ENCODE measurements around the gene AGK.
"Not testable (repeated sequence)": the region's sequence is repeated elsewhere in the genome, so short reads cannot be mapped to it uniquely, and the experiment has no call there.

AGK gene

DNA sequence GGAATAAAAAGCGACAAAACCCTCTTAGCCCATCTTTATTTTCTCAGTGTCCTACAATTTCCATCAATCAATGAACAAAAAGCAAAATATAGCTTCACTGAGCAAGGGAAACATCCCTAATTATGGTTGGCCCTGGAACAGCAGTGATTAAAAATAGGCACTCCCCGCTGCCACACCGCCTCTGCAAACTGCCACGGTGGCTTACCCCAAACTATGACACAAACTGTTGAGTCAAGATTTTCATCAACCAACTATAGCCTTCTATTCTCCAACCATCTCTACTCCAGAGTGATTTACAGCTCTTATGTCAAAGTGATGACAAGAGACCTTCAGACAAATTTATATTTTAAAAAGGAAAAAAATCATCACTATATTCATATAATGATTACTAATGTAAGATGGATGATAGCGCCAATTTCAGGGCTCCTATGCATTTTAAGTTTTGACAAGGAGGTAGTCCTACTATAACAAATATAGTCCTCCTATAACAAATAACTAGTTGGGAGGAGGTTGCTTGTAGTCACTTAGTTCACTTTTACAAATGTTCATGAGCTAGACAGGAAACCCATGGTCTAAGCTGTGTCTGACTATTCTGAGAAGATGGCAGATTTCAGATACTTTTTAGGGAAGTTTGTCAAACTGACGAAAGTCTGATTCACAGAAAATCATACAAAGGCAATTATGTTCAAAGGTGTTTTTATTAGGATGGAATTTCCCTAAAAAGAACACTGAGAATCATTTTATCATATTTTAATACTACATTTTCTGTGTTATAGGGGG is 124.4 kb downstream of the AGK start:
- no peak for DNase-seq (ENCODE audit: low read depth)

DNA sequence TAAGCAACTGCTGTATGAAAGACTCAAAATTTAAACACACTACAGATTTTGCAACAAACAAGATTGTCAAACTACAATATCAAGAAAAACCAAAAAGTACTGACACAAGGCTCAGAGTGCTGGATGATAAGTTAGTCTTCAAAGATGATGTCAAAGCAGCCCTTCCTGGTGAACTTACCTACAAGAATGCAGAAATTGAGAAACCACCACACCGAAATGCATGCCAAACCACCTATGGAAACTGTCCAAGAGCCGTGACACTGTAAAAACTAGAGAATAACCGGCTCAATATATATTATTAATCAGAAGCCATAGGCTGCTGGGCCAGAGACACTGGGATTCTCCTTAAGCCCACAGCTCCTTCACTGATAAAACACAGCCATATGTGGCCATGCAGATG is 125.4 kb downstream of the AGK start:
- peak; percentile 60 for DNase-seq (ENCODE audit: low read depth)

DNA sequence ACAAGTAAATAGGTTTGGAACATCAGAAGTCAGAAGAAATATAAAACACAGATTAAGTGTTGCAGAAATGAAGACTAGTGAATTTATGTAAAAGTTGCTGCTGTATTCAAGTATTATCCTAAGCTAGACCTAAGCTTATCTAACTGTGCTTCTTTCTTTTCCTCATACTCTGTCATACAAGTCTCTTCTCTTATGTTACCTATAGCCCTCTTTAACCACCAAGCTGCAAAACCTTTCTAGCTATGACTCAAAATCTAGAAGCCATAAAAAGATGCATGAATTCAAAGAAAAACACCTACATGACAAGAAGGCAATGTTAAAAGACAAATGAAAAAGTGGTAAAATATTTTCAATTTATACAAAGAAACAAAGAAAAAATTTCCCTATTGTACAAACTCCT is 127.8 kb downstream of the AGK start:
- no peak for DNase-seq (ENCODE audit: low read depth)

DNA sequence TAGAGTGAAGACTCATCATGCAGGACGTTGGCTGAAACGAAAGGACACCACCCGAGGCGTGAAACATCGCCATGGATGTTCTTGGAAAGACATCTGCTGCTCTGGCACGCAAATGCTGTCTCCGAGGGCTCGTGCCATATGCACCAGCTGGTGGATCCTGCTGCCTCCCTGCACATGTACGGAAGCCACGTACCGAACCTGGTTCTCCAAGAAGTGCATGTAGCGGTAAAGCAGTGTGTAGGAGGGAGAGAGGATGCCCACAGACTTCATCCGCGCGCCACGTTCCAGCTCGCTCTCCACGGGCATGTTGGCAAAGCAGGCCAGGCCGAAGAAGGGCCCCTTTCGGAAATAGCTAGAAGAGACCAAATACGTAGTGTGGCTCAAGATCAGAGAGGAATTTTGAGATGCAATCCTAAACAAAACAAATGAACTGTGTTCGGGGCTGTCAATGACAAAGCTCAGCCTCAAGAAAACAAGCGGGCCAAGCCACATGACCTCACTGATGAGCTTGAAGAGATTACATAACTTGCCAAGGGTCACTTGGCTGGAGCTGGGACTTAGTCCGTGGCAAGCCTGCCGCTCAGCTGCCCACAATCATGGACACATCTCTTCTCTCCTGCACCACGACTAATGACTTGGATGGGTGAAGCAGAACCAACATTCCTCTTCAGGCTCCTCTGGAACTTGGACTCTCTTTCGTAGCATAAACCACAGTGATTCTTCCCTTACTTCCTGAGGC is 134.2 kb downstream of the AGK start:
- no peak for DNase-seq (ENCODE audit: low read depth)

DNA sequence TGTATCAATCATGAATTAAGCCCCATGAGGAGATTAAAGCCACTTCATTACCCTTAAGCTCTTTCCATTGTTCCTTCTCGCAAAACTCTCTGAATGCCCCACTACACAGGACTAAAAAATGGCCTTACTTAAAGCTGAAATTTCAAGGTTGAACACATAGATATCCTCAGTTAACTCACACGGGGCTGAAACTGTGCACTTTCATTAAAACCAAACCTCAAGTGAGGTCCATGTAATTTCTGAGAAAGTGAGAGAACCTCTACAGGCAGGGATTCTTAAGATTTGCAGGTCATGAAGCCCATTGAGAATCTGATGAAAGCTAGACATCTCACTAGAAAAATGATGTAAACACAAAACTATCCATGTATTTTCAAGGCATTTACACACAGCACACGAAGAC is 134.9 kb downstream of the AGK start:
- DNase-seq (ENCODE audit: low read depth), result no peak

DNA sequence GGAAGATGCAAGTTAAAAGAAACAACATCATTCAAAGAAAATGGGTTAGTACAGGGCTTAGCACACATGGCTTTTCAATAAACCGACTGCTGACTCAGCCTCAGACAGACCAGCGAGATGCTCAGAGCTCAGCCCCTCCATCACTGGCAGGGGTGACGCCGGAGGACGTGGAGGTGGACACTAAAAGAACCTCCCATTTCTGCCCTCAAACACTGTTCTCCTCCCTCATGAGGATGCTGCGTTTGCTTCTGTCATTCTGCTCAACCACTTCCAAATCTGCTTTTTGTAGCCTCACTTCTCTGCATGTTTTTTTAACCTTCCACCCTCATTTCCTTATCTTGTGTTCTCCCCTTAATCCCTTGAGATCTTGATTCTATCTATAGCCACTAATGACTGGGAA is 135.5 kb downstream of the AGK start:
- peak; percentile 23 for DNase-seq (ENCODE audit: low read depth)

DNA sequence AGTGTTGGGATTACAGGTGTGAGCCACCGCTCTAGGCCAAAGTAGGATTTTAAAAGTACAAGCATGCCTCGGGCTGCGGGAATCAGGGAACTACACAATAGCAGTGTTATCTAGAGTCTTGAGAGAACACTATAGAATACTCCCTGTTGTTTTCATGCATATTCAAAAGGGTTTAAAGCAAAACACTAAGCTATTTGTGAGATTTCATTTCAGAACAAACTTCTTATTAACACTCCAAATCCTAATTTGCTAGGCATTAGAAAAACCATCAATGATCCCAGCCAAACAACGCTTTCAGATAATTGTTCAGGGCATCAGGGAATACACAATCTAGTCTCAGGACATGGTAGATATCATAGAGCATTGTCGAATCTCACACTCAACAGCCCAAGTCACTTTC is 136.8 kb downstream of the AGK start:
- DNase-seq (ENCODE audit: low read depth), result no peak

DNA sequence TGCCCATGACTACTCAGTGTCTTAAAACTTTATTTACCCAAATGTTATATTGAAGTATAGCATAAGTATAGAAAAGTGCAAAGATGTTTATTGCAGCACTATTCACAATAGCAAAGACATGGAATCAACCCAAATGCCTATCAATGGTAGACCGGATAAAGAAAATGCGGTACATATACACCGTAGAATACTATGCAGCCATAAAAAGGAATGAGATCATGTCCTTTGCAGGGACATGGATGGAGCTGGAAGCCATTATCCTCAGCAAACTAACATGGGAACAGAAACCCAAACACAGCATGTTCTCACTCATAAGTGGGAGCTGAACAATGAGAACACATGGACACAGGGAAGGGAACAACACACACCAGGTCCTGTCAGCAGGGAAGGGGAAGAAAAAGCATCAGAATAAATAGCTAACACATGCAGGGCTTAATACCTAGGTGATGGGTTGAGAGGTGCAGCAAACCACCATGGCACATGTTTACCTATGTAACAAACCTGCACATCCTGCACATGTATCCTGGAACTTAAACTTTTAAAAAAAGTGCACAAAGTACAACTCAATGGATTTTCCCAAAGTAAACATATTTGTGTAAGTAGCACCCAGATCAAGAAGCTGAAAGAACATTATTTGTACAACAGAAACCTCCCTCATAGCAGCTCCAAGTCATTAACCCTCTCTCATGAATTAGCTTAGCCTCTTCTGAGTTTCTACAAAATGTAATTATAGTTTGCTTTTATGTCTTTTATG is 138.0 kb downstream of the AGK start:
- not testable (repeated sequence) for DNase-seq (ENCODE audit: low read depth)

DNA sequence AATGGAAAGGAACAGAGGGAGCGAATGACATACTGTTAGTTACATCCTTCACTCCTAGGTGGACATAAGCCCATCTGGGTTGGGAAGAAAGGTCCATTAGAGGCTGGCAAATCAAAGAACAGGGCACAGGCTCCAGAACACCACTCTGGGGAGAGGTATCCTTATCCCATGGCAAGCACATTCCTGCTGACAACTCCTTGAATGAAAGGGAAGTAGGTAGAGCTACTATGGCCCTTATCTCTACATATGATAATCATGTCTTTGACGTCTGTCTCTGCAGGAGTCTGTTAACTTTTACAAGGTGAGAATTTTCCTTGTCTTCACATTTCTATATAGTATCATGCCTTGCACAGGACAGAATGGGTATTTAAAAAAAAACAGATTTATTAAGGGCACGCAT is 140.3 kb downstream of the AGK start:
- no peak for DNase-seq (ENCODE audit: low read depth)

DNA sequence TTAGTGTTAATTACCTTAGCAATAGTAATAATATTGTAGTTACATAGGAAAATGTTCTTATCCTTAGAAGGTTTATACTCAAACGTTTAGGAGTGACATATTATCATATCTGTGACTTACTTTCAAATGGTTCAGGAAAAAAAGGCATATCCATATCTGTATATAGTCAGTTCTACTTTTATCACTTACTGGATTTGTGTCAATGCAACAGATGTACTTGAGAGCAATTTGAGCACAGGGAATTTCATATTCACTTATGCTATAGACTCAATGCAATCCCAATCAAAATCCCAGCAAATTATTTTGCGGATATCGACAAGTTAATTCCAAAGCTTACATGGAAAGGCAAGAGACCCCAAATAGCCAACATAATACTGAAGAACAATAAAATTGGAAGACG is 140.8 kb downstream of the AGK start:
- no peak for DNase-seq (ENCODE audit: low read depth)

DNA sequence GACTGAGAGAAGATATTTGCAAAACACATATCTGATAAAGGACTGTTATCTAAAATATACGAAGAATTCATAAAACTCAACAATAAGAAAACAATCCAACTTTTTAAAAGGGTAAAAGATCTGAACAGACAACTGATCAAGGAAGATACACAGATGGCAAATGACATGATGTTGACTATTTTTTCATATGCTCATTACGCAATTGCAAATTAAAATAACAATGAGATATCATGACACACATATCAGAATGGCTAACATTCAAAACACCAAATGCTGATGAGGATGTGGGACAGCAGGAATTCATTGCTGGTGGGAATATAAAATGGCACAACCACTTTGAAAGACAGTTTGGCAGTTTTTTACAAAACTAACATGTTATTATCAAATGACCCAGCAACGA is 141.9 kb downstream of the AGK start:
- DNase-seq (ENCODE audit: low read depth), result no peak

DNA sequence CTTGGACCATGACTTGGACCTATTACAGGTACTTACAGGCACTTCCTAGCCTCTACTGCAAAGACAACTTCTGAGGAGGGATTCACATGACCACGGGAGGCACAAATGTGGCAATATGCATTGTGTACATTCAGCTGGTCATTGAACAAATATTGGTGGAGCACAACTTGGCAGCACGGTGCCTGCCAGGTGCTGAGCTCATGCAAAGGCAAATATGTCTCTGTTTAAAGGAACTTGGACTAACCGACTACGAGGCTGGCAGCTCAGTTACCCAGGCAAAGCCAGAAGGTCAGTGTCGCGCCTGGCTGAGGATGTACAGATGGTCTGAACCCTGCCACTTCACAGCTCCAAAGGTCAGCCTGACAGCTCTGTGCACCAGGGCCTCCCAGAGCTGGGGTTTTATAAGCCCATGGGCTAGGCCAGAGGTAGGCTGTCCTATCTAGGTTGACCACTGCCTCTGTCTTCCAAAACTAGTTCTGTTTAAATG is 144.6 kb downstream of the AGK start:
- DNase-seq (ENCODE audit: low read depth), result no peak

DNA sequence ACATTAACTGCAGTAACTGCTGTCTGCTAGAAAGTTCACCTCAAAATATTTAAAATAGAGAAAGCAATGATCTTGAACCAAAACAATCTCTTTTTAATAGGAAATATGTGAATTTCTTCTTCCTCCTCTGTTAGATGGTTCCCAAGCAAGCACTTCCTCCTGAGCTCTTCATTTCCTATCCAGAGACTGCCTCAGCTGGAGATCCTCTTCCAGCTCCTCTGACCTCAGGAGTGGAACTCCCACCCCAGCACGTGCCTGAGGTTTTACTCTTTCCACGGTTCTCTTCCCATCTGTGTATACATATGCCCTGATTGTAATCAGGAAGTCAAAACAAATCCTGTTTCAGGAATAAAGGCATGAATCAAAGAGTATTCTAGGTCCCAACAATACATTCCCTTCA is 145.1 kb downstream of the AGK start:
- no peak for DNase-seq (ENCODE audit: low read depth)

DNA sequence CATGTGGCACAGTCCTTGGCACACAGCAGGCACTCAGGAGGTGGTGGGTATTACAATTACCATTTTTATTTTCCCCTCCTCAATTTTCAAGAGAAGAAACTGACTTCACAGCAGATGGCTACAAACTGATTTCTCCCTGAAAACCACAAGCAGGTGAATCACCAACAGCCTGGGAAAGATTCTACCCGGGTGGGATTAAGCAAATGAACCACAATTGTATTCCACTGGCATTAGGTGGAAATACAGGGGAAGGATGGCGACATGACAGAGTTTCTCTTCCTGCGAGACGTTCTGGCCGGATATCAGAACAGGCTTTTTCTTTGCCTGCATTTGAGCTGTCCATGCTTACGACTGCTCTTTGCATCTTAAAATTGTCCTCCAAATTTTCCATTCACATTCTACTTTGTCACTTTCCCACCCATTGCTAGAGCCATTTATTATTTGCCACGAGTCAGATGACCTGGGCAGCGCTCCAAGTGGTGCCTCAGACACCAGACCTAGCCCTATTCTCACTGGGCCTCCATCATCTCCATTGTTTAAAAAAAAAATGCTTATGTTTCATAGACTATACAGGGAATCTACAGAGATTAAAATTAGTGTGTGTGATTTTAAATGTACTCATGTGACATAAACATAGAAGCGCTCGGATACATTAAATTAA is 146.1 kb downstream of the AGK start:
- DNase-seq (ENCODE audit: low read depth), result peak; percentile 72

DNA sequence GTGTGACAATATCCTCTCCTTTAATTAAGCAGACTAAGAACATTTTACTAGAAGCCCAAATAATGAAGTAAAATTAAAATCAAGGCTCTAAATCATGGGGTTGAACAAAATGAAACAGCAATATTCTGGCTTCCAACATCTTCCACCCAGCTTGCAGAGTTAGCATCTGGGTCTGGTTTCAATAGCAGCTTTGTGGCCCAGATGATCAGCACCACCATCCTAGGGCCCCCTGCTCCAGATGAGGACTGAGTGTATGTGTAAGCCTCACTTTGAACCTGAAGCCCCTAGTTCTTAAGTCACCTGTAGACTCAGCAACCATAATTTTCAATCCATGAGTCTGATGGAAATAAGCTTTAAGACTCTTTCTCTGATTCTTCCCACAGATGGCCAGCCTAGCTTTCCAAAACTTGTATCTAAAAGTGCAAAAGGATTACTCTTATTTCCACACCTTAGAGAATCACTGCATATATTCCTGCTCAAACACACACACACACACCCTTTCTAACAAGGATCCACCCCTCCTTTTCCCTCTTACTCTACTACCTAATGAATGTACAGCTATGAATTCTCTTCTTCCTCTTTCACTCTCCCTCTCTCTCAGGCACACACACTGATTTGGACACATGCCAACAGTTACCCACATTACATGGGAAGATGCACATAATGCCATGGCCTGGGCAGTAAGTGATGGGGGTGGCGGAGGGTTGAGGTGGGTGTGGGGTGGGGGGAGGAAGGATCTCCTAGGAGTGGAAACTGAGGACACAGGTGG is 147.2 kb downstream of the AGK start:
- no peak for DNase-seq (ENCODE audit: low read depth)

DNA sequence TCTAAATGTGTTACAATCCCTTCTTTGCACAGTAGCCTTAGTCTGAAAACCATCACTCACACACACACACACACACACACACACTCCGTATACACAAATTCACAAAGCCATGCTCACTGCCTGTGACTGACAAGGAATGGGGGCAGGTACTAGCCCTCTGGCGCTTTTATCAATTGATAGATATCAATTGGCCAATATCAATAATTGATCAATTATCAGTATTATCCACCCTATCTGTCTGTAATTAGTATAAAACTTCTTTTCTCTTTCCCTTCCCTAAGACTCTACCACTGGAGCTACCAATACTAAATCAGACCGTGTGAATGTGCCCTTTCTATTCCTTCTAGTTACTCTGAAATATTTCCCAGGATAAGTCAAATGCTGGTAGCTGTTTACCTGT is 148.7 kb downstream of the AGK start:
- DNase-seq (ENCODE audit: low read depth), result no peak

DNA sequence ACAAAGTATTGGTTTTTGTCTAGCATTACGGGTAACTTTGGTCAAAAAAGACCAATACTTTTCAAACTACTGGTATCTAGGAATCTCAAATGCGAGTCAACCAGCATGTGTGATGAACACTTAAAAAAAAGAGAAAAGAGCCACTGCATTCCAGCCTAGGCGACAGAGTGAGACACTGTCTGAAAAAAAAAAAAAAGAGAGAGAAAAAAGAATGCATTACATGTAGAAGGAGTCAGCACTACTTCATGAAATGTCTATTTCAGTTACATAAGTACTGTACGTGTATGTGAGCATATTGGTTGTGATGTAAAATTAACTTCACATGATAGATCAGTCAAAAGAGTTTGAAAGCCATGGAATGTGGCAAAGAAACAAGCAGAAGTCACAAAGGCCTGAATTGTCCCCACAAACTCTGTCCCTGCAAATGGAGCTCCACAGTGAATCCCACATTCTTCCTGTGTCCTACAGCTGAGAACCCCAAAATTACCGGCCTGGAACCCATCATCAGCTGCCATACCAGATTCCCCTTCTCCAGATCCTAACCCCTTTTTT is 149.2 kb downstream of the AGK start:
- no peak for DNase-seq (ENCODE audit: low read depth)

DNA sequence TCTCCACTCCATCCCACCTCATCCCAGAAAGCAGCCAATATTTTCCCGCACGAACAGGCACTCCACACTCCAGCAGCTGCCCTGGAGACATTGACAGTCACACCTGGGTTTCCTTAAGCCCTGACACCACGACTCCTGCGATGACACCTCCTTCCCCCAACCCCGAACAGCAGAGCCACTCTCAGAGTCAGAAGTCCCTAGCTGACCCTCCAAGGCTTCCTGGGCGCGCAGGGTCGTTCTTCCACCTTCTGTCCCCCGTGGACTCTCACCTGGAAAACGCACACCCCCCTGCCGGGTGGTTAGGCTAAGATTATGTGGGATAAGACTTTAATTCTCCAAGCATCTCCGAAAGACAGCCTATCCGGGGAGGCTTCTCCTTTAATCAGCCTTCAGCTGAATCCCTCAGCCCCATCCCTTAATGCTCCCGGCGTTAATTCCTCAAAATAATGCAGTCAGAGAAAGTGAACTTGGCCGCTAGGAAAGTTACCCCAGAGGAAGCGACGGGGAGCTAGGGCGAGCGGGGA is 149.7 kb downstream of the AGK start:
- DNase-seq (ENCODE audit: low read depth), result peak; percentile 20

DNA sequence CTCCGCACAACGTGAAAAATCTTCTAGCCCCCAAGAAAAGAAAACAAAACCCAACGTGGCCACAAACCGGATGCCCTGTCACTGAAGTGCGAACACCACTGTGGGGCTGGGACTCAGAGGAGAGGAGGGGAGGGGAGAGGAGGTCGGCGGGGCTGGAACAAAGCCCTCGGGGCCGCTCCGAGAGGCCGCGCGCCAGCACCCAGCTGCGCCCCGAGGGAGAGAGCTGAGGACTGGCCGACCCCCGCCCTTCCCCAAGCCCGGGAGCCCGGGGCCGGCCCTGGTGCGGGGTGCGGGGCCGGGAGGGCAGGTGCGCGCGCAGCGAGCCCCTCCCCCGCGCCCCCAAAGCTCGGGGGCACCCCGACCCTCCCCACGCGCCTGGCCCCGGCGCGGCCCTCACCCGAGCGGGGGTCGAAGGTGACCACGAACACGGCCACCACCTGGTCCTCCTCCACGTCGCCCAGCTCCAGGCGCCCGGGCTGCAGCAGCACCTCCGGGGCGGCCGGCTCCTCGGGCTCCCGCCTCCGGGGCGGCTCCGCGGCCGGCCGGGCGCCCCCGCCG is 150.4 kb downstream of the AGK start:
- DNase-seq (ENCODE audit: low read depth), result no peak

DNA sequence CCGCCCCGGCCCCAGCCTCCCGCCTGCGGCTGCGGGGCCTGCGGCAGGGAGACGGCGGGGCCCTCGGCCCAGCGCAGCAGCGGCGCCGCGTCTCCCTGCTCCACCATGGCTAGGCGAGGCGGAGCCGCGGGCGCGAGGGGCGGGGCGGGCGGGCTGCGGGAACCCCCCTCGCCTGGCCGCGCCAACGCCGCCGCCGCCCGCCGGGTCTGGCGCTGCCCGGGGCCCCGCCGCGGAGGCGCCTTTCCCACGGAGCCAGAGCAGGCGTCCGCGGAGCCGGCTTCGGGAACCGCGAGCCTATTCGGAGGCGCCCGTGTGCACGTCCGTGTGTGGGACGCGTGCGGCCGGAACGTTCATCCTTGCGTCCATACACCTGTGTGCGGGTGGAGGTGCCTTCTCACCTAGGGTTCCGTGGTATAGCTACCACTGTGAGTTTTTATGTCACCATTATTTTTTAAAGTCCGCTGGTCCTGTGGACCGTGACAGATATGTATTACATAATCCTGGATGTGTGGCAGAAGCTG is 150.9 kb downstream of the AGK start, which contains the start of gene DENND11:
DENND11 (minus strand) TSS at position 120 of the 521 bp plus-strand sequence; CDS start at position 107, 13 bp downstream.
- peak; percentile 35 for DNase-seq (ENCODE audit: low read depth)

Measured in iris pigment epithelial cell (primary cell).